Activated CD8-positive, alpha-beta memory T cell treated with anti-CD3 and anti-CD28 coated beads for 1 hour (primary cell): Measurements from ENCODE around the gene ITGB5.

Source experiments
- DNase-seq, 2 donors: peaks; one replicate each; pipeline ENCODE4 v3.0.0-alpha.2; 2020; ENCODE audit warnings: low read depth in 1 of 2; ENCODE audit errors: extremely low read depth in 1 of 2

The ITGB5 gene

DNA sequence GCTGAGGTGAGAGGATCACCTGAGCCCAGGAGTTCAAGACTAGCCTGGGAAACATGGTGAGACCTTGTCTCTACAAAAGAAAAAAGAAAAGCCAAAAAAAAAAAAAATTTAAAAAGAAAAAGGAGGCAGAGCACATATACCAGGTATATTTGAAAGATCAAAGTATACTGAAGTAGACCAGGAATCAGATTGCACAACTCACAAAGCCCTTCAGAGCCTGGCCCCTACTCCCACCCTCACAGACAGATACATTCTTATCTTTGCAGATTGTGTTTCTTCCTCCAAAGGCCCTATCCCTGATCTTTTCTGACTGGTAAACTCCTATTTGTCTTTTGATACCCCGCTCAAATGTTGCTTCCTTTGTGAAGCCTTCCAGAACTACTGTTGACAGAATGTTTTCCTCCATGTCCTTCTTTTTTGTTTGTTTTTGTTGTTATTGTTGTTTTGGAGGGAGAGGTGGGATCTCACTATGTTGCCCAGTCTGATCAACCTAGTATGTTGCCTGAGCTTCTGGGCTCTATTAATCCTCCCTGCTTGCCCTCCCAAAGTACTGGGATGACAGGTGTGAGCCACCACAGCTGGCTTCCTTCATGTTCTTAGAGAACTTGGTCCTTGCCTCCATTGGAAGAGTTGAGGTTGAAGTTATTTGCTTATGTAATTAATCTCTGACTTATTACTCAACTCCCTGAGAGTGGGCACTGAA is 9.8 kb upstream of the ITGB5 start:
- no peak for DNase-seq

DNA sequence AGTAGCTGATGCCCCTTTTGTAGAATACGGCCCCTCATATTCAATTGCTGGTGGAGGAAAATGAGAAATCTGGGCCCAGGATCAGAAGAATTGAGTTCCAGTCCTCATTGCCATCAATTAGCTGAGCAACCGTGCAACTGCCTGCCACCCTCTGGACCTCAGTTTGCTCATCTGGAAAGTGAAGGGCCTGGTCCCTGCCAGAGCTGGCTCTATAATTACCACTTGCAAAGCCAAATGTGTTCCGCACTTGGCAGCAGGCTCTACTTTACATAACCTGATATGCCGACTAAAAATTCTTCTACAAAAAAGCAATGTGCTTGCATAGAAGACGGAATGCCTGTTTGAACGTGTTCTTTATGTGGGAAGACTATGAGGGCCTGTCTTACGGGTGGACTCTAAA is 8.6 kb upstream of the ITGB5 start:
- no peak for DNase-seq

DNA sequence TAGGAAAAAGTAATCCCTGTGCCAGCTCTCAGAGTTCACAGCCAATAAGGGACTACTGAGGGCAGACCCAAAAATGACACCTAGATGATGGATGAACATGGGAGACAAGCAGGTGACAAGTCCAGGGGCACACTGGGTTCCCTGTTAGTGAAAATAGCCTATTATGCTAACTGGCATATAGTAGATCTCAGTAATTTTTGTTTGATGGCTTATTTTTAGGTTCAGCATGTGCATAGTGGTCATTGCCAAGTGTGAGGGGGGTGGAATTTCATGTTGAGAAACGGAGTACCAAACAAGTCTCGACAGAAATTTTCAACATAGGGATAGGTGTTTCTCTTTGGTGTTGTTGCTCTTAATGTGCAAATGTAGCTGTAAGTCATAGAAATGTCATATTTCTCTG is 6.4 kb upstream of the ITGB5 start:
- DNase-seq: no peak

DNA sequence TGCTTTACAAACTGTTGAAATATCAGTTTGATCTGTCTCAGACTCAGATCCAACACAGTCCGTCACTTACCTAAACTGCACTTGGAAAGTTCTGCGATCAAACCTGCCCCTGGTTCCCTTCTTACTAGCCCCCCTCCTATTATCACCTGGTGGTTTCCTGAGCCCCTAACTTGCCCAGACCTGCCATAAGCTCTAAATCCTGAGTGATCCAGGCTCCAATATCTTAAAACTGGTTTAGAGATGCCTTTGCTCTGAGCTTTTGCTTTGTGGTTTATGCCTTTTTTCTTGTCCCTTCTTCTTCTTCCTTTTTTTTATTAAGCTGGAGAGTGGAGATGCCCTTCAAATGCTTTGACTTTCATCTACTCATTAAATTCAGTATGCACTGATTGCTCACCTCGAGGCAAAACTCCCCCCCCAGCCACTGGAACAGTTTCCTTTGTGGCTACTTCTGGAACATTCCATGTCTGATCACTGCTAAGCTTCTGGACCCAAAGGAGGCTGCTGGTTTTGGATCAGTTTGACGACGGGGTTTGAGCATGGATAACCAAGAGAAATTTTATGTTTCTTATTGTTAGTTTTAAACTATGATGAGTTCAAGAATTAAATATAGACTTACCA is 3.5 kb upstream of the ITGB5 start:
- no peak for DNase-seq

DNA sequence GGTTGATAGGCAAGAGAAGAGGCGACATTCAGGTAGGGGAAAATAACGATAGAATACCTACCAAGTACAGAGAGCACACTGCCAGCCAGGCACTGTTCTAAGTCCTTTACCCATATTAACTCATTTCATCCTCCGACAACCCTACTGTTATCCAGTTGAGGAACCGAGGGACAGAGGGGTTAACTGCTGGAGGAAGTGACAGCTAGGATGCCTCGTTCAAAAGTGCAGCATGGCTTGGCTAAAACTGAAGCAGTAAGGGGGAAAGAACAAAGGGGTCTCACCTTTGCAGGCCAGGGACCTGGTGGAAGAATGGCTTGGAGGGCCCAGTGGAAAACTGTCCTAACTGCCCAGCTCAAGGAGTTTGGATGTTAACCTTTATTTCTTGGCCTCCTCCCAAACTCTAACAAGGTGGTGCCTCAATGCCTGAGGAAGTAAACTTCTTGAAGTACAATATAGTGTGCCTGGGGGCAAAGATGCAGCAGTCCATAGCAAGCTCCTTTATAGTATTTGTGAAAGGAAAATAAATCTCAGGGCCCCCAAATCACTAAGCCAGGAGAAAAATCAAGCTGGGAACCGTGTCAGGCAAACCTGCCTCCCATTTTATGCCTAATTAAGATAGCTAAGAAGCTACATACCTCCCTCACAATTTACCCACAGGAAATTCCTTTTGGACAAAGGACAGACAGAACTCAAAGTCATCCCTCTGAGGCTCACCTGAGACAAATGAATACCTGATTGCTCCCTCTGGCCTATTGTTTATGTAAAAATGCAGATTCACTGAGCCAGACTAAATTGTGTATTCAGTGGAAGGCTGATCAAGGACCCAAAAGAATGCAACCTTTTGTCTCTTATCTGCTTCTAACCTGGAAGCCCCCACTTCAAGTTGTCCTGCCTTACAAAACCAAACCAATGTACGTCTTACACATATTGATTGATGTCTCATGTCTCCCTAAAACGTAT is 1.6 kb upstream of the ITGB5 start:
- DNase-seq: no peak

DNA sequence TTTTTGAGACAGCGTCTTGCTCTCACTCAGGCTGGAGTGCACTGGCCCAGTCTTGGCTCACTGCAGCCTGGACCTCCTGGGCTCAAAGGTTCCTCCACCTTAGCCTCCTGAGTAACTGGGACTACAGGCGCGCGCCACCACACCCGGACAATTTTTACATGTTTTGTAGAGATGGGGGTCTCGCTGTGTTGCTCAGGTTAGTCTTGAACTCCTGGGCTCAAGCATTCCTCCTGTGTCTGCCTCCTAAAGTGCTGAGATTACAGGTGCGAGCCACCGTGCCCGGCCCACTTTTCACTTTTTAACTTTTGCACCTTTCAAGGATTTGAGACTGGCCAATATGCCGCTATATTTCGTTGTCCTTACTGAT is 750 bp upstream of the ITGB5 start:
- no peak for DNase-seq

DNA sequence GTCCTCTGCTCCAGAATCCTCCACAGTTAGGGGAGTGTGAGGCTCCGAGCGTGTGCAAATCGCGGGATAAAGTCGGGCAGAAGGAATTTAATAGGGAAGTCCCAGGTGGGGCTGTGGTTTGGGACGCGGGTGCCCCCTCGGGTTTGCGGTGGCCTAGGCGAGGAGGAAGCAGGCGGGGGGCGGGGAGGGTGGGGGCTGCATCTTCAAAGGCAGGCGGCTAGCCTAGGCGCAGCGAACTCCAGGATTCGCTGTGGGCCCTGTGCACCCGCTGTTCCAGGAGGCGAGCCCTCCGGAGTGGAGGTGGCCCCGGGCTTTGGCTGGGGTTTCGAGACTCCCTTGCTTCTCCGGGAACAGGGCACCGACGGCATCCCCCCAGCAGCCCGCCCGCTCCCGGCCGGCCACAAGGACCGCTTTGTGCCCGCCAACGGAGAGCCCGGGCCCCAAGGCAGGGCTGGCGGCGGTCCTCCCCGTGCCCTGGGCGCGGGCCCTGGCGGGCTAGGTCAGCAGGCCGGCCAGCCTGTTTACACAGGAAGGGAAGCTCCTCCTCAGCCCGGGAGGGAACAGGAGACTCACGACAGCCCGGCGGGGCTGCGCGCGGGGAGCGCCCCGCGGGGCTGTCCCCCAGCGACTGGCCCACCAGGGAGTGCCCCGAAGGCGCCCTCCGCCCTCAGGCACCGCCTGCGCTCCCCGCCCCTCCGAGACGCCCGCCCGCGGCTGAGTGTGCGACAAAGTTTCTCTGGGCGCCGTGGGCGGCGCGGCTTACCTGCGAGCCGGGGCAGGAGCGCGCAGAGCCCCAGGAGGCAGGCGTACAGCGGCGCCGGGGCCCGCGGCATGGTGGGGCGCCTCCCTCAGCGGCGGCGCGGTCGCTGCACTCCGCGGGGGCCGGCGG is 753 bp downstream of the ITGB5 start:
- DNase-seq: peak in 1 of 2 donors; percentile 8

DNA sequence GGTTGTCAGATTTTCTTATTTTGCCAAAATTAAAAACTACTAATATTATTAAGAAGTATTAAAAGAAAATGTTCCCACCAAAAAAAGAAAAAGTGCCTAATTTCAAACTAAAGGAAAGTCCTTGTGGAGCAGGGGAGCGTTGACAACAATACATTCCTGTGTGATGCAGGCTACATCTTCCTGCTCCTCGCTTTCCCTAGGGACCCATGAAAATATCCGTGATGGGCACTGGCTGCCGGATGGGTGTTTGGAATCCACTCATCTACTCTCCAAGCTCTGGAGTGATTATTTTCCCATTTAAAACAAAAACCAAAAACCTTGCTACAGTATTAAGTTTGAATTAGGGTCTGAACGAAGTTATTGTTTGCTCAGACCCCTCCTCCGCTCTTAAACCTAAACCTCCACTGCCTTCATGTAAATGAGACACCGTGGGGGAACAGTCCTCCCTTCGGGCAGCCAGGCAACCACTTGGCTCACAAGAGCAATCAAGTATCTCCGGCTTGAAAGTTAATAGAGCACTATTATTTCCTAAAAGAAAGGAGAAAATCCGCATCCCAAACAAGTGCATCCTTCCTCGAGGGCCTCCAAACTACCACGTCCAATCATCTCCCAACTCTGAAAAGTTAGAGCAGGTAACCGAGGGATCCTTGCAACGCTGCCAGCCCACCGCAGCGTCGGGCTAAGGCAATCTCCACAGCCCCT is 1.5 kb downstream of the ITGB5 start:
- DNase-seq: no peak

DNA sequence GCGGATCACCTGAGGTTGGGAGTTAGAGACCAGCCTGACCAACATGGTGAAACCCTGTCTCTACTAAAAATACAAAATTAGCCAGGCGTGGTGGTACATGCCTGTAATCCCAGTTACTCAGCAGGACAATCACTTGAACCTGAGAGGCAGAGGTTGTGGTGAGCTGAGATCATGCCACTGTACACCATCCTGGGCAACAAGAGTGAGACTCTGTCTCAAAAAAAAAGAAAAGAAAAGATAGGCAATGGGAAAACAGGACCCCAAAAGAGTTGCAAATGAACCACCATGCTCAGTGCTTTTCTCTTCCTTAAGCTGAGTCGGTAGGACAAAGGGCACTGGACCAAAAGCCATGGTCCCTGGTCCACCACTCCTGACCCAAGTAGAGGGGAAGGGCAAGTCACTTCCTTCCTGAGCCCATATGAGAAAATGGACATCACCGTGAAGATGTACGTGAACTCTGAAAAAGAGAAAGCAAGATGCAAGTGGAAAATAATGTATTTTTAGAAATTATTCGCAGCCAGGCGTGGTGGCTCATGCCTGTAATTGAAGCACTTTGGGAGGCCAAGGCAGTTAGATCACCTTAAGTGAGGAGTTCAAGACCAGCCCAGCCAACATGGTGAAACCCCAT is 2.6 kb downstream of the ITGB5 start:
- DNase-seq: no peak

DNA sequence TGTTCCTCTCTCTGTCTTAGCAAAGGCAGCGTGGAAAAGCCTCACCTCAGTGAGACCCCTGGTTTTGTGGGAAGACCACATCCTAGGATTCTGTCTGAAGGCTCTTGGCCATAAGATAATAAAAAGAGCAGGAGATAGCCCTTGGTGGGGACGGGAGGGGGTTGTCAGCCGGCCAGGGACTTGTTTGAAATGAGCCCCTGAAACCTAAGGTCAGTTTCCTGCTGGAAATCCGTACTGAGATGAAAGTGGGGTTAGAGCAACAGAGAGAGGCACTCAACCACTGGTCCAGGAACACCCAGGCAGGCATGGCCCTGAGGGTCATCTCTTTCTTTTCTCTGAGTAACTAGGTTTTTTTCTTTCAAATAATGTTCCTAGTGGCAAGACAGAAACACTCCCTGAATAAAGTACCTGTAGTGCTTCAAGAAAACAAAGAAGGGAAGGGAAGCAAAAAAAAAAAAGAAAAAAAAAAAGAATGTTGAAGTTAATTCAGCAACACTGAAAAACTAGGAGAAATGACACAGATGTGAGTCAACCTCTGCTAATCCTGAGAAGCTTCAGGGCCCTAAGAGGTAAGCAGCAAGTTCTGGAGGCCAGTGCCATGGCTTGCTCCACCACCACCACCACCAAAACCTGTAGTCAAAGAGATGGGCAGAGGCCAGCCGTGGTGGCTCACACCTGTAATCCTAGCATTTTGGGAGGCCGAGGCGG is 3.2 kb downstream of the ITGB5 start:
- no peak for DNase-seq

DNA sequence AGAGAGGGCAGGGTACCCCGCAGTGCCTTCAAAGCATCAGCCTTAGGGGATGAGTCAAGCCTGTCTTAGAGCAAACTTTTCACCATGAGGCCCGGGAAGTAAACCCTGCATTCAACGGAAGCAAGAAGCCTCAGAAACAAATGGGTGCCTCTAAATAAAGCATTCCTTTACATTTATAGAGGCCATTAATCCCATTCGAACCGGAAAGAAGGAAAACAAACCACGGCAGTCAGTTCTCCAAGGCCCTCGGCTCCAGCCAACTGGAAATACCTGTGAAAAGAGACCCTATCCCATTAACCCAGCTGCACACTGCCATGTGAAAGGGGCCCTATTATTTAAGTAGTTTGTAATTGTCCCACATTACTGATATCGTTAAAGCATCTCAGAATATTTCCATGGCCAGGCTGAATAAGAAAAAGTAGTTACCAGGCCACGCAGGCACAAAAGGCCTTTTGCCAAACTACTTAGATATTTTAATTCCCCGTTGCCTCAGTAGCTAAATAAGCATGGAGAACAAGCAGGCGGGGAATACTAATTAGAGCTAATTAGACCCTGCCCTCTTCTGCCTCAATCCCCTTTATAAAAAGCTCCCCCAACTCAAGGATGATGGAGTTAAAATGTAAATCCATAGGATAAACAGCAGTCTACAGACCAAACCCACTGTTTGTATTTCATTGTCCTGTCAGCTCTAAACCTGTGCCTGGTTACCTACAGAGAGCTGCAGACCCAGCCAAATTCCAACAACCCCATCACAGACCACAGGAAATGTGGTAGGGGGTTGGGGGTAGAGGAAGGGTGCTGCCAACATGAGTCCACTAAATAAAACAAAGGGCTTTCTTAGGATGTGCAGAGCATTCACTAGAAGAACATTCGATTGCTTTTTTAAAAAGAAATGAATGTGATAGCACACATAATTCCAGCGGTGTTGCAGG is 4.1 kb downstream of the ITGB5 start:
- no peak for DNase-seq

DNA sequence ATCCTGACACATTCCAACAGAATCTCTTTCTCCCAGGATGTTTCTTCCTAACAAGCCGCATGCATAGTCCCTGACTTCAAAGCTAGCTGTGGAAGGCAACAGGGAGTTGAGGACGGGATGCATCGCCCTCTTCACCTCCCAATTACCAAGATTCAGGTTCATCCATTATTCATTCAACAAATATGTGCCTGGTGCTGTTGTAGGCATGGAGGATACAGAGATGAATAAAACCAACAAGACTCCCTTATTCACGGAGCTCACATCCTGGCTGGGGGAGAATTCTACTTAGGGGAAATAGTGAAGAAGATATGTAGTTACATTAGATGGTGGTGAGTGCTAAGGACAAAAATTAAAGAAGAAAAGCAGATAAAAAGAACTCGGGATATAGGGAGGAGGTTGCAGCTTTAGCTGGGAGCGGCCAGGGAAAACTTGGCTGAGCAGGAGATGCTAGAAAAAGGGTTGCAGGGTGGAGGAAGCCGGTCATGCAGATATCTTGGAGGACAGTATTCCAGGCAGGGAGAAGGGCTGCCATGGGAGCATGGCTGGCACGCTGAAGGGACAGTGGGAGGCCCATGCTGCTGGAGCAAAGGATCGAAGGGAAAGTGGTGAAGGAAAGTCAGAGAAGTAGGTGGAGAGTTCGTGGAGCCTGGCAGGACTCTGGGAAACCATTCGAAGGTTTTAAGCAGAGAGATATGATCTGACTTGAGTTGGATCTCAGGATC is 5.0 kb downstream of the ITGB5 start:
- DNase-seq: no peak

DNA sequence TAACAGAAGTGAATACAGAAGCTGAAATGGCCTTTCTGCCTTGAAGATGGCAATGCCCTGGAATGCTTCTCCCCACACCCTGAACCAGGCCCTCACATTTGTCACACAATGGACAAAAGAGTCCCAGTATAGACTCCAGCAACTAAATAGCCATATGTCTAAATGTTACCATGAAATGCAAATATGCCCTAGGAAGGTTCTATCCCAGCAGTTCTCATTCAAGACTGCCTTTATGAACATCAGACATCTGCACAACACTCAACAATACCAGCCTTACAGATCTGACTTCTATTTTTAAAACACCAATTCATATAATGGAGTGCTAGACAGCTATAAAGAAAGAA is 7.9 kb downstream of the ITGB5 start:
- DNase-seq: no peak

DNA sequence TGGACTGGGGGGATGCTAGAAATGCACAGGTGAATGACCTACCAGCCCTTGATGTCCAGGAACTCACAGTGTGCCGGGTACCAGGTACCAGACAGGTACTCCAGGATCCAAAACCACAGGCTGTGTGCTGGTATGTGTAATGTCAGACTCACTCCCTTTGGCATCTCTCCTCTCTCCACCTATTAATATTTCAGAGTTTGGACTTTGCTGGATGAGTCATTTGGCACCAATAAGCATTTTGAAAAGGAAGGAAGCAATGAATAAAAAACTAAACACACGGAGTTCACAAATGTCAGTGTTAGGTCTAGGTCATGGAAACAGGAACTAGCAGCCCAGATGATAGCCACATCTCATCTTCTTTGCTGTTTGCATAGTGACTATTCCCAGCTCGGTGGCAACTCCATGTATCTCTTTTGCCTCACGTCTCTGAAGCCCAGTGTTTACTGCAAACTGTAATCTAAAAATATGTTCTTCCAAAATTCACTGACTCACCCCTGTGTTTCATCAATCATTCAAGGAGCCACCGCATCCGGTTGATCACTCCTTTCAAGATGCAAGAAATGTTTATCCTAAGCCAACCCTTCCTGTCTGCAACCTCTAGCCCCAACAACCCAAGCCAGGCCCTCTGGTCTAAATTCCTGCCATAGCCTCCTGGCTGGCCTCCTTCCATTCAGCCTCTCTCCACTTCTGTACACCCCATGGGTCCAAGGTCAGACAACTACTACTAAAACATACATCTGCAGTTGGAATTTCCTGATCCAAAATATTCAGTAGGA is 8.4 kb downstream of the ITGB5 start:
- DNase-seq: no peak

DNA sequence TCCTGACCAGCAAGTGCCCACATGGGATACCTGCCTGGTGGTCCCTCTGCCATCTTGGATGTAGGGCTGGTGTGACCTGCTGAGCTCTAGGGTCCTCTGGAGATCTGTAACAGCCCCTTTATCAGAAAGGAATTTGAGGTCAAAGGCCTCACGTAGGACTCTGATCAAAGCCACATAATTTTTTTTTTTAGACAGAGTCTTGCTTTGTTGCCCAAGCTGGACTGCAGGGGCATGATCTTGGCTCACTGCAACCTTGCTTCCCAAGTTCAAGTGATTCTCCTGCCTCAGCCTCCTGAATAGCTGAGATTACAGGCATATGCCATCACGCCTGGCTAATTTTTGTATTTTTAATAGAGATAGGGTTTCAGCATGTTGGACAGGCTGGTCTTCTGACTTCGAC is 9.5 kb downstream of the ITGB5 start:
- no peak for DNase-seq

DNA sequence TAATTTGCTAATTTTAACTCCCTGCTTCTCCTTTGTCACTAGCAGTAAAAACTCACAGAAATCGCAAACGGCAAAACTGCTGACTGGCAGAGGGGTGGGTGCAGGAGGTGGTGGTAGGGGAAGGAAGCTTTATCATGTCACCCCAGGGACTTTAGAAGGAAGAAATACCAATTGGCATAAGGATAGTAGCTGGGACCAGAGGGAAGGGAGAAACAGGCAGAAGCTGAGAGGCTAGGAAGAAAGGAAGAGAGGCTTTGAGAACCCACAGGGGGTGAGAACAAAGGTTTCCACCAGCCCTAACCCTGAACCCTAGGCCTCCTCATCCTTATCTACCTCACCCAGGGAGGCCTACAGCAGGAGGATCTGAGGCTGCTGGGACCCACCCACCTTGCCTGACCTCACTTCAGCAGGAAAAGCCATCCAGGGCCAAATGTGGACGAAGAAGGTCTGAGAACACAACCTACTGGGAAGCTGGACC is 10.7 kb downstream of the ITGB5 start:
- DNase-seq: no peak

DNA sequence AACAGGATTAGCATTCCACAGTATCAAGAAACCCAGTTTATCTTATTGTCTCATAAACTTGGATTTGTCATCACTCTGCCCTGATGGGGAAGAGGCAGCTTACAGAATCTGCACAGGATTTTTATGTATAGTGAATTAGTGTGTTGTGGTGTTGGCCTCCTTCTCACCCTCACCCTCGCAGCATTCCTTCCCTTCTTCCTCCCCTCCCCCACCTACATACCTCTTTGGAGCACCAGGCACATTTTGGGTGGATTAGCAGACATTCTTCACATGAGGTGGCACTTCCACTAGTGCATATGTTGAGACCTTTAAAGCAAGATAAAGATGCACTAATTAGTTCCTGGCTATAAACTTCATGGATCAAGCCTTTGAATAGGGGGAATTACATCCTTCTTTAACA is 13.9 kb downstream of the ITGB5 start:
- DNase-seq: no peak
